ENCODE measurements around the gene RPTOR. TPM values are rescaled to one million over a fixed set of nuclear protein-coding genes. Genes with fewer than 3 reads are reported as not detected.

Gene RPTOR
- polyA plus RNA-seq, 1 of the 3 experiments (the other 2 are of a cell fraction), result 14.9 TPM

- Histone ChIP-seq H3K4me1 (ENCODE audit: control insufficient read depth in 1 of 2, insufficient read depth in 2 of 2, low read depth in 1 of 2, low read length in 1 of 2) (peaks cover 0 to 14% of the 10 kb centered on the region in 2 experiments; a peak in 1 of 4 replicates), H3K4me2 (no peak overlapping the region), H3K27me3 (ENCODE audit: insufficient read depth) (no peaks in the 10 kb centered on the region), H3F3A (replicated peaks; ENCODE audit: insufficient read depth) (no peaks in the 10 kb centered on the region), H3K9me3 (no peaks in the 10 kb centered on the region), H2AFZ (ENCODE audit: low read depth) (no peak overlapping the region), H3K27ac (ENCODE audit: low read depth in 2 of 2, low read length in 1 of 2) (no peak overlapping the region), H3K79me2 (ENCODE audit: insufficient read depth) (peaks cover 13% of the 10 kb centered on the region; the same call in 1 of the 2 replicates), H3K9ac (no peak overlapping the region), H3K36me3 (replicated peaks in 1 of 2; ENCODE audit: control insufficient read depth in 1 of 2, insufficient read depth in 2 of 2, low read length in 1 of 2) (peaks cover 0 to 5% of the 10 kb centered on the region in 2 experiments), H4K20me1 (ENCODE audit: insufficient read depth) (peaks cover 16% of the 10 kb centered on the region; the same call in 1 of the 2 replicates), H3K9me2 (no peaks in the 10 kb centered on the region), H3K4me3 (ENCODE audit: low read depth in 2 of 2, low read length in 1 of 2) (no peak overlapping the region)
- no peak for DNase-seq
- 87% methylated on average over 3 of the region's 3 CpGs for WGBS (ENCODE audit: low lambda C conversion rate)
- ChIA-PET POLR2A (no interaction called here), CTCF (interaction anchor here (0.9 kb wide), 1 partner anchor 25 kb away, joined by 3 read pairs; no protein-coding TSS in a partner anchor)
- TF ChIP-seq MAX (IDR thresholded peaks at IDR 0.05; ENCODE audit: low read depth) (no peak), FOXM1 (IDR thresholded peaks at IDR 0.05; ENCODE audit: low read depth) (no peak), RXRA (IDR thresholded peaks at IDR 0.05; ENCODE audit: borderline replicate concordance, low read depth) (no peak), IRF3 (IDR thresholded peaks at IDR 0.05; ENCODE audit: low read depth, low read length) (no peak), USF1 (IDR thresholded peaks at IDR 0.05; ENCODE audit: borderline replicate concordance, low read depth) (no peak), POLR2AphosphoS5 (IDR thresholded peaks at IDR 0.05; ENCODE audit: low read depth, low read length) (no peak), FOXJ3 (CRISPR knock-in tag; IDR thresholded peaks at IDR 0.05) (no peak), SMC3 (IDR thresholded peaks at IDR 0.05; ENCODE audit: low read depth, low read length) (no peak), TEAD4 (IDR thresholded peaks at IDR 0.05; ENCODE audit: borderline replicate concordance, insufficient read depth) (no peak), NRF1 (IDR thresholded peaks at IDR 0.05; ENCODE audit: low read depth, low read length) (no peak), ZBTB33 (IDR thresholded peaks at IDR 0.05; ENCODE audit: borderline replicate concordance, low read depth) (no peak), EZH2phosphoT487 (IDR thresholded peaks at IDR 0.05; ENCODE audit: borderline replicate concordance, low read depth) (no peak), YY1 (IDR thresholded peaks at IDR 0.05; ENCODE audit: low read depth) (no peak), GABPA (IDR thresholded peaks at IDR 0.05; ENCODE audit: low read depth) (no peak), ELF1 (IDR thresholded peaks at IDR 0.05) (no peak), RAD21 (IDR thresholded peaks at IDR 0.05; ENCODE audit: low read length) (no peak), MXI1 (IDR thresholded peaks at IDR 0.05; ENCODE audit: low read depth, low read length) (no peak), TCF12 (IDR thresholded peaks at IDR 0.05) (no peak), FOSL2 (IDR thresholded peaks at IDR 0.05; ENCODE audit: borderline replicate concordance, low read depth) (no peak), CHD2 (IDR thresholded peaks at IDR 0.05; ENCODE audit: low read length, partially characterized antibody) (no peak)
Observed at GRCh38 chr17:80704381-80704819, 159.8 kb downstream of the RPTOR start.
